Effector CD4-positive, alpha-beta T cell (primary cell): ENCODE results near the gene PALLD.

Experiments used
- DNase-seq: peaks from one replicate; pipeline ENCODE4 v3.0.0-alpha.2; 2020

The PALLD gene

GRCh38 chr4:168736860-168737805 lies 240.3 kb downstream of the PALLD start:
- no peak for DNase-seq

- no peak for DNase-seq
These were observed 240.9 kb downstream of the PALLD start for GRCh38 chr4:168737806-168738172.

- no peak for DNase-seq
These were observed 243.0 kb downstream of the PALLD start for GRCh38 chr4:168739886-168740285.

- DNase-seq: no peak
These were observed 243.8 kb downstream of the PALLD start for GRCh38 chr4:168740691-168741090.

- DNase-seq: no peak
These were observed 244.7 kb downstream of the PALLD start for GRCh38 chr4:168741281-168742173.

- DNase-seq: no peak
These were observed 246.3 kb downstream of the PALLD start for GRCh38 chr4:168743131-168743530.

- no peak for DNase-seq
These were observed 246.7 kb downstream of the PALLD start for GRCh38 chr4:168743601-168744000.

GRCh38 chr4:168744021-168744420 lies 247.2 kb downstream of the PALLD start:
- DNase-seq: no peak

- no peak for DNase-seq
These were observed 252.0 kb downstream of the PALLD start for GRCh38 chr4:168748807-168749206.

- no peak for DNase-seq
These were observed 254.7 kb downstream of the PALLD start for GRCh38 chr4:168751263-168752225.

GRCh38 chr4:168755598-168756477 lies 259.0 kb downstream of the PALLD start:
- DNase-seq: no peak

- no peak for DNase-seq
These were observed 260.6 kb downstream of the PALLD start for GRCh38 chr4:168757500-168757899.

- no peak for DNase-seq
These were observed 261.6 kb downstream of the PALLD start for GRCh38 chr4:168758351-168758876.

GRCh38 chr4:168759321-168759720 lies 262.5 kb downstream of the PALLD start:
- no peak for DNase-seq

GRCh38 chr4:168759959-168760527 lies 263.2 kb downstream of the PALLD start:
- no peak for DNase-seq

GRCh38 chr4:168761066-168761465 lies 264.2 kb downstream of the PALLD start:
- DNase-seq: no peak

GRCh38 chr4:168765322-168765721 lies 268.5 kb downstream of the PALLD start:
- no peak for DNase-seq

- DNase-seq: no peak
These were observed 268.9 kb downstream of the PALLD start for GRCh38 chr4:168765726-168766125.

- DNase-seq: no peak
These were observed 269.9 kb downstream of the PALLD start for GRCh38 chr4:168766604-168767316.

- DNase-seq: no peak
These were observed 272.6 kb downstream of the PALLD start for GRCh38 chr4:168769416-168769815.
